ENCODE measurements around the gene KDM1A.
"Not testable (repeated sequence)": the region's sequence is repeated elsewhere in the genome, so short reads cannot be mapped to it uniquely, and the experiment has no call there.

Gene KDM1A

GRCh38 chr1:23019094-23019862 lies at the start of gene KDM1A:
TSS of gene KDM1A (plus strand) at chr1:23019468. CDS start at chr1:23019597, 129 bp downstream.
- DNase-seq = peak; percentile 80 to 95 (median 92)

- no peak for DNase-seq
These were observed 49.2 kb upstream of the KDM1A start for GRCh38 chr1:22970096-22970495.

GRCh38 chr1:22971161-22971560 lies 48.1 kb upstream of the KDM1A start:
- no peak for DNase-seq

GRCh38 chr1:22971611-22972405 lies 47.5 kb upstream of the KDM1A start:
- no peak for DNase-seq

- DNase-seq = no peak
These were observed 46.5 kb upstream of the KDM1A start, which contains the start of gene LACTBL1 for GRCh38 chr1:22972760-22973159. TSS of gene LACTBL1 (minus strand) at chr1:22972866. CDS start at chr1:22972316, 550 bp downstream.

GRCh38 chr1:22975694-22976093 lies 43.6 kb upstream of the KDM1A start:
- no peak for DNase-seq

GRCh38 chr1:22976127-22976460 lies 43.2 kb upstream of the KDM1A start:
- no peak for DNase-seq

GRCh38 chr1:22976461-22977243 lies 42.6 kb upstream of the KDM1A start:
- DNase-seq = peak in 1 of 4 experiments; percentile 14

GRCh38 chr1:22978299-22978698 lies 41.0 kb upstream of the KDM1A start:
- DNase-seq = no peak

GRCh38 chr1:22980471-22980790 lies 38.8 kb upstream of the KDM1A start:
- DNase-seq = not testable (repeated sequence)

- no peak for DNase-seq
These were observed 35.3 kb upstream of the KDM1A start for GRCh38 chr1:22983944-22984343.

GRCh38 chr1:22992384-22992783 lies 26.9 kb upstream of the KDM1A start:
- not testable (repeated sequence) for DNase-seq

- not testable (repeated sequence) for DNase-seq
These were observed 26.0 kb upstream of the KDM1A start for GRCh38 chr1:22993220-22993795.

- no peak for DNase-seq
These were observed 23.5 kb upstream of the KDM1A start for GRCh38 chr1:22995774-22996173.

- DNase-seq = not testable (repeated sequence)
These were observed 21.7 kb upstream of the KDM1A start for GRCh38 chr1:22997528-22997927.

- DNase-seq = not testable (repeated sequence)
These were observed 19.1 kb upstream of the KDM1A start for GRCh38 chr1:23000133-23000532.

- not testable (repeated sequence) for DNase-seq
These were observed 17.1 kb upstream of the KDM1A start for GRCh38 chr1:23002218-23002617.

GRCh38 chr1:23004112-23004511 lies 15.2 kb upstream of the KDM1A start:
- no peak for DNase-seq

- DNase-seq = not testable (repeated sequence)
These were observed 14.5 kb upstream of the KDM1A start for GRCh38 chr1:23004769-23005168.

GRCh38 chr1:23007106-23007505 lies 12.2 kb upstream of the KDM1A start:
- no peak for DNase-seq

GRCh38 chr1:23008901-23009300 lies 10.4 kb upstream of the KDM1A start:
- DNase-seq = no peak

GRCh38 chr1:23010025-23010424 lies 9.2 kb upstream of the KDM1A start:
- not testable (repeated sequence) for DNase-seq

GRCh38 chr1:23013657-23014056 lies 5.6 kb upstream of the KDM1A start:
- no peak for DNase-seq
